ENCODE data around the gene STXBP5. TPM values are rescaled to one million over a fixed set of nuclear protein-coding genes. Genes with fewer than 3 reads are reported as not detected.

Gene STXBP5
- polyA plus RNA-seq, 1 of the 3 experiments (the other 2 are of a cell fraction), result 9.9 TPM

GRCh38 chr6:147157930-147158329 lies 46.3 kb upstream of the STXBP5 start (continued):
- no peak for TF ChIP-seq TAF1 (IDR thresholded peaks at IDR 0.05; ENCODE audit: borderline replicate concordance, low read depth, low read length)
- no peak for TF ChIP-seq GABPA (IDR thresholded peaks at IDR 0.05; ENCODE audit: low read depth)
- TF ChIP-seq YY1 (IDR thresholded peaks at IDR 0.05; ENCODE audit: low read depth), result no peak
- TF ChIP-seq CHD2 (IDR thresholded peaks at IDR 0.05; ENCODE audit: low read length, partially characterized antibody), result no peak
- no peak for TF ChIP-seq RFX5 (IDR thresholded peaks at IDR 0.05; ENCODE audit: low read length)

- Histone ChIP-seq H3K27ac (ENCODE audit: low read depth in 2 of 2, low read length in 1 of 2) (no peak overlapping the region), H3K9me2 (no peaks in the 10 kb centered on the region), H4K20me1 (ENCODE audit: insufficient read depth) (no peaks in the 10 kb centered on the region), H3F3A (replicated peaks; ENCODE audit: insufficient read depth) (peaks cover 6% of the 10 kb centered on the region), H3K4me1 (ENCODE audit: control insufficient read depth in 1 of 2, insufficient read depth in 2 of 2, low read depth in 1 of 2, low read length in 1 of 2) (no peaks in the 10 kb centered on the region; a peak in 1 of 4 replicates), H3K4me3 (ENCODE audit: low read depth in 2 of 2, low read length in 1 of 2) (no peak overlapping the region), H3K27me3 (ENCODE audit: insufficient read depth) (no peaks in the 10 kb centered on the region), H2AFZ (ENCODE audit: low read depth) (no peak overlapping the region), H3K79me2 (ENCODE audit: insufficient read depth) (no peaks in the 10 kb centered on the region), H3K4me2 (no peak overlapping the region), H3K9ac (no peak overlapping the region), H3K9me3 (no peaks in the 10 kb centered on the region), H3K36me3 (replicated peaks in 1 of 2; ENCODE audit: control insufficient read depth in 1 of 2, insufficient read depth in 2 of 2, low read length in 1 of 2) (no peaks in the 10 kb centered on the region)
- ChIA-PET CTCF (interaction anchor here (1.3 kb wide), 1 partner anchor 20 kb away, joined by 3 read pairs; no protein-coding TSS in a partner anchor), POLR2A (no interaction called here)
- WGBS (ENCODE audit: low lambda C conversion rate), result 87% methylated on average over 2 of the region's 2 CpGs
- DNase-seq, result no peak
- TF ChIP-seq CHD2 (IDR thresholded peaks at IDR 0.05; ENCODE audit: low read length, partially characterized antibody) (no peak), ELF1 (IDR thresholded peaks at IDR 0.05) (no peak), SMC3 (IDR thresholded peaks at IDR 0.05; ENCODE audit: low read depth, low read length) (no peak), RFX5 (IDR thresholded peaks at IDR 0.05; ENCODE audit: low read length) (no peak), YY1 (IDR thresholded peaks at IDR 0.05; ENCODE audit: low read depth) (no peak)
- TF ChIP-seq, protein P1, sequence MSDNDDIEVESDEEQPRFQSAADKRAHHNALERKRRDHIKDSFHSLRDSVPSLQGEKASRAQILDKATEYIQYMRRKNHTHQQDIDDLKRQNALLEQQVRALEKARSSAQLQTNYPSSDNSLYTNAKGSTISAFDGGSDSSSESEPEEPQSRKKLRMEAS (IDR thresholded peaks at IDR 0.05; ENCODE audit: low read depth), result no peak
These were observed 45.3 kb upstream of the STXBP5 start for GRCh38 chr6:147158881-147159280.

DNA sequence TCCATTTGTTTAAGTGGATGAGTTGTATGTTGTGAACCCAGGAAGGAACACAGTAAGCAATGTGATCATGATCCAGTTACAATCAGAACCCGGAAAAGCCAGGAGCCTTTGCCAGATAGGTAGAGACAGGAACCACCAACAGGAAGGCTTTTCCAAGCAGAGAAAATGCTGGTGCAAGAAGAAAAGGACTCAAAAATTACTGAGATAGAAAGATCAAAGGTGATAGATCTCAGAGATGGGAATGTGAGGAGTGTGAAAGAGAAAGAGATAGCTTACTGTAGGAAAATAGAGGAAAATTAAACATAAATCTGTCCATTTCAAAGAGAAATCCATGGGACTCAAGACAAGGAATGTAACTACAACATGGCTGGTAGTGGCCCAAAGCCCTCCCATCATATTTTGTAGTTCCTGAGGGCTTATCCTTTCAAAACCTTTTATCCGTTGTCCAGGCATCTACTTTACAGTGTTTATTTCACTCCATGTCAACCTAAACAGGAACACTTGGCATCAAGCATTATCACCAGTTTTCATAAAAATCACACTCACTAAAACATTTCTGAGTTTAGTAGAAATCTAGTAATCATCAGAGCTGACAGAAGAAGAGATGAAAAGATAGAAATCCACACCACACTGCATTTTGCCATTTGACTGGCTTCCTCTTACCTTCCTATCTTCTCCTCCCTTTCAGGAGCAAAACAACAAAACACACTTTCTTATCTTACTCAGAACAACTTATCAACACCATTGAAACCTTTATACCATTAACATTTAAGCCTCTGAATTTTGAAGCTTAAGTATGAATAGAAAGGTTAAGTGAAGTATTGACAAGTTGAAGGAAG lies 44.5 kb upstream of the STXBP5 start:
- ChIA-PET CTCF (interaction anchor here (1.3 kb wide), 1 partner anchor 19 kb away, joined by 3 read pairs; no protein-coding TSS in a partner anchor), POLR2A (no interaction called here)
- no peaks in the 10 kb centered on the region; a peak in 1 of 4 replicates for H3K4me1 ChIP-seq (ENCODE audit: control insufficient read depth in 1 of 2, insufficient read depth in 2 of 2, low read depth in 1 of 2, low read length in 1 of 2)
- TF ChIP-seq FOXM1 (IDR thresholded peaks at IDR 0.05; ENCODE audit: low read depth) (no peak), TCF12 (IDR thresholded peaks at IDR 0.05) (no peak), USF1 (IDR thresholded peaks at IDR 0.05; ENCODE audit: borderline replicate concordance, low read depth) (no peak), CHD2 (IDR thresholded peaks at IDR 0.05; ENCODE audit: low read length, partially characterized antibody) (no peak), RCOR1 (IDR thresholded peaks at IDR 0.05; ENCODE audit: low read length) (no peak), ZBTB33 (IDR thresholded peaks at IDR 0.05; ENCODE audit: borderline replicate concordance, low read depth) (no peak), MEF2A (IDR thresholded peaks at IDR 0.05; ENCODE audit: borderline replicate concordance, low read depth) (no peak), IRF3 (IDR thresholded peaks at IDR 0.05; ENCODE audit: low read depth, low read length) (no peak)
- no peaks in the 10 kb centered on the region for H3K36me3 ChIP-seq (replicated peaks in 1 of 2; ENCODE audit: control insufficient read depth in 1 of 2, insufficient read depth in 2 of 2, low read length in 1 of 2)
- H3K9ac ChIP-seq, result no peak overlapping the region
- no peaks in the 10 kb centered on the region for H4K20me1 ChIP-seq (ENCODE audit: insufficient read depth)
- H3K4me3 ChIP-seq (ENCODE audit: low read depth in 2 of 2, low read length in 1 of 2), result no peak overlapping the region
- no peaks in the 10 kb centered on the region for H3K79me2 ChIP-seq (ENCODE audit: insufficient read depth)
- no peak overlapping the region for H2AFZ ChIP-seq (ENCODE audit: low read depth)
- no peaks in the 10 kb centered on the region for H3K27me3 ChIP-seq (ENCODE audit: insufficient read depth)
- H3K27ac ChIP-seq (ENCODE audit: low read depth in 2 of 2, low read length in 1 of 2), result no peak overlapping the region
- H3K9me3 ChIP-seq, result no peaks in the 10 kb centered on the region
- 80% methylated on average over 2 of the region's 2 CpGs for WGBS (ENCODE audit: low lambda C conversion rate)
- H3F3A ChIP-seq (replicated peaks; ENCODE audit: insufficient read depth), result peaks cover 6% of the 10 kb centered on the region
- DNase-seq, result no peak
- H3K9me2 ChIP-seq, result no peaks in the 10 kb centered on the region
- no peak overlapping the region for H3K4me2 ChIP-seq

Data from SK-N-SH (cell line).